H1 (cell line): ENCODE results near the gene FBN2. TPM values are rescaled to one million over a fixed set of nuclear protein-coding genes. Genes with fewer than 3 reads are reported as not detected.

Experiments
- CTCF ChIP-seq, 3 experiments: IDR thresholded peaks; 1 replicate in 2 of 3; 2 replicates in 1 of 3; pipeline versions ENCODE4 v1.5.1 to v1.6.1; 2011; ENCODE audit warnings: low read length in 3 of 3, mild to moderate bottlenecking in 3 of 3, inconsistent platforms in 2 of 3, low read depth in 1 of 3, moderate library complexity in 1 of 3; ENCODE audit not compliant: insufficient read depth in 1 of 3; ENCODE audit errors: control extremely low read depth in 1 of 3
- polyA plus RNA-seq, 7 experiments: library from polyadenylated mRNA; depleted of rRNA in 3 of 7; stranded (reverse) in 5 of 7; unstranded in 2 of 7; fragments of >200 nt in 5 of 7; fragments of 200-250 nt in 2 of 7; gene quantifications; 1 replicate in 5 of 7; 2 replicates in 1 of 7; 4 replicates in 1 of 7; pipeline versions ENCODE4 v1.2.1 to v1.2.3, GENCODE V29; 2011 to 2013; ENCODE audit warnings: missing spikeins in 2 of 7, mixed read lengths in 2 of 7
- total RNA-seq: library from RNA; stranded (reverse); fragmentation: NEBNext Ultra II Directional; extraction: Animal tissue kit (Norgen Biotek cat#: 25700); gene quantifications from 2 replicates; pipeline ENCODE4 v1.2.1, GENCODE V29; 2021

The FBN2 gene
- total and polyA plus RNA-seq, 2 of the 8 experiments (the other 6 are each of a cell fraction or from before 2014, with no cell fraction given), result 14.1 to 16.3 TPM

GRCh38 chr5:128472919-128473318 is 65.1 kb downstream of the FBN2 start (continued):
- no peak for TF ChIP-seq CTCF (IDR thresholded peaks at IDR 0.05; ENCODE audit: control extremely low read depth in 1 of 3, insufficient read depth in 1 of 3, low read depth in 1 of 3, low read length in 3 of 3)
- TF ChIP-seq, all 59 proteins: peak for 0
